Gastroesophageal sphincter (tissue), 3 donors: ENCODE data around the gene CYP21A2.

ENCODE experiments used
- CTCF ChIP-seq, 4 experiments: fragments of 200-600 bp in 2 of 4; fragments of 450-650 bp in 2 of 4; sonication (generic) in 1 of 4; IDR thresholded peaks; one replicate each; pipeline ENCODE4 v1.5.1; 2017 to 2019; ENCODE audit warnings: antibody characterized with exemption in 4 of 4, mild to moderate bottlenecking in 2 of 4, moderate library complexity in 2 of 4
- POLR2AphosphoS5 ChIP-seq: sonication (generic); formaldehyde crosslinking; IDR thresholded peaks from one replicate; pipeline ENCODE4 v1.6.1; 2017; ENCODE audit warnings: antibody characterized with exemption

GRCh38 chr6:32081168-32081990 lies 43.2 kb downstream of the CYP21A2 start:
- TF ChIP-seq CTCF (IDR thresholded peaks at IDR 0.05) (no peak), POLR2AphosphoS5 (peak; percentile 5)
